ENCODE data around the gene UBE2D2.

DNA sequence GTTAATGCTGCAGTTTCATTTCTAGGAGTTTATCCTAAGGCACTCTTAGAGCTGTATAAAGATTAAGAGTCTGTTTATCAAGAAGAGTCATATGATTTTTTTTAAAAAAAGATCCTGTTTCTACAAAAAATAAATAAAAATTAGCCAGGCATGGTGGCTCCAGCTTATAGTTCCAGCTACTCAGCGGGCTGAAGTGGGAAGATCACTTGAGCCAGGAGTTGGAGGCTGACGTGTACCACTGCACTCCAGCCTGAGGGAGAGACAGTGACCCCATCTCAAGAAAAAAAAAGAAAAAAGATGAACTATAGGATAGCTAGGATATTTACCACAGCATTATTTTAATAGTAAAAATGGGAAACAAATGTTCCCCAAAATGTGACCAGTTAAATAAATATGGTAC is 3.3 kb upstream of the UBE2D2 start:
- TF ChIP-seq POLR2A (IDR thresholded peaks at IDR 0.05): no peak
- TF ChIP-seq, protein P1, sequence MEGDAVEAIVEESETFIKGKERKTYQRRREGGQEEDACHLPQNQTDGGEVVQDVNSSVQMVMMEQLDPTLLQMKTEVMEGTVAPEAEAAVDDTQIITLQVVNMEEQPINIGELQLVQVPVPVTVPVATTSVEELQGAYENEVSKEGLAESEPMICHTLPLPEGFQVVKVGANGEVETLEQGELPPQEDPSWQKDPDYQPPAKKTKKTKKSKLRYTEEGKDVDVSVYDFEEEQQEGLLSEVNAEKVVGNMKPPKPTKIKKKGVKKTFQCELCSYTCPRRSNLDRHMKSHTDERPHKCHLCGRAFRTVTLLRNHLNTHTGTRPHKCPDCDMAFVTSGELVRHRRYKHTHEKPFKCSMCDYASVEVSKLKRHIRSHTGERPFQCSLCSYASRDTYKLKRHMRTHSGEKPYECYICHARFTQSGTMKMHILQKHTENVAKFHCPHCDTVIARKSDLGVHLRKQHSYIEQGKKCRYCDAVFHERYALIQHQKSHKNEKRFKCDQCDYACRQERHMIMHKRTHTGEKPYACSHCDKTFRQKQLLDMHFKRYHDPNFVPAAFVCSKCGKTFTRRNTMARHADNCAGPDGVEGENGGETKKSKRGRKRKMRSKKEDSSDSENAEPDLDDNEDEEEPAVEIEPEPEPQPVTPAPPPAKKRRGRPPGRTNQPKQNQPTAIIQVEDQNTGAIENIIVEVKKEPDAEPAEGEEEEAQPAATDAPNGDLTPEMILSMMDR (IDR thresholded peaks at IDR 0.05): no peak
